NCI-H524 treated with DMSO at 0.1 percent for 48 hours (cell line): ENCODE measurements around the gene RDX.

ENCODE experiments used
- DNase-seq: peaks from one replicate; lab custom pipeline; 2025; lab: John Stamatoyannopoulos, UW

The RDX gene

DNA sequence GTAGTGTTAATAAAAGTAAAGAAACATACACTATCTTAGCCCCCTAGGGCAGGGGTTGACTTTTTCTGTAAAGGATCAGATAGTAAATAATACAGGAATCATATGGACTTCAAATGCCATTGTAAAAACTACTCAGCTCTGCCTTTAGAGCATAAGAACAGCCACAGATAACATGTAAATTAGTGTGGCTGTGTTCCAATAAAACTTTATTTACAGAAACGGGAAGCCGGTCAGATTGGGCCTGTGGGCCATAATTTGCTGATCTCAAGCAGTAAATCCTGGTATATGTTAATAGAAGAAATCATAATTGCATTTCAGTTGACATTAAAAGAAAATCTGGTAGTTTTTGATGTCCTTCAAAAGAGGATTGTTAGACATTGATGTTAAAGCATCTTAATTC lies 126.7 kb downstream of the RDX start:
- DNase-seq, result no peak

- no peak for DNase-seq
Observed at GRCh38 chr11:110168033-110168803, 128.2 kb downstream of the RDX start.

GRCh38 chr11:110165039-110165925 lies 131.1 kb downstream of the RDX start:
- DNase-seq, result no peak

GRCh38 chr11:110162216-110162615 lies 134.2 kb downstream of the RDX start:
- no peak for DNase-seq

DNA sequence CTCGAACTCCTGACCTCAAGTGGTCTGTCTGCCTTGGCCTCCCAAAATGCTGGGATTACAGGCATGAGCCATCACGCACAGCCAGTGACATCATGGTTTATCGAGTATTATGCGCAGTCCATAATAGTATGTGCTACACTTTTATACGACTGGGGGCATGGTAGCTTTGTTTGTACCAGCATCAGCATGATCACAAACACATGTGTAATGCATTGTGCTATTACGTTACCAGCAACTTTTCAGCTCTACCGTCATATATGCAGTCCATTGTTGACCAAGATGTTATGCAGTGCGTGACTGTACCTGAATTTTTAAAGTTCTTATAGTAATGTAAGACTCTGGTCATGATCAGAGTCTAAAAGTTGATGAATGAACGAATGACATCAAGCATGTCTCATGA lies 135.4 kb downstream of the RDX start:
- DNase-seq, result no peak

- DNase-seq, result no peak
Observed at GRCh38 chr11:110160437-110160836, 136.0 kb downstream of the RDX start.

DNA sequence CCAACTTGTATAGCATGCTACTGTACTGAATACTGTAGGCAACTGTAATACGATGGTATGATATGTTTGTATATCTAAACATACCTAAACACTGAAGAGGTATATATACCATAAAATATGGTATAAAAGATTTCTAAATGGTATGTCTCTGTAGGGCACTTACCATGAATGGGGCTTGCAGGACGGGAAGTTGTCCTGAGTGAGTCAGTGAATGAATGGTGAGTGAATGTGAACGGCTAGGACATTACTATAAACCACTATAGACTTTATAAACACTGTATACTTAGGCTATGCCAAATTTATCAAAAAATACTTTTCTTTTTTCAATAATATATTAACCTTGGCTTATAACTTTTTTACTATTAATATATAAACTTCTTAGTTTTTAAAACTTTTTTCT lies 136.4 kb downstream of the RDX start:
- no peak for DNase-seq

DNA sequence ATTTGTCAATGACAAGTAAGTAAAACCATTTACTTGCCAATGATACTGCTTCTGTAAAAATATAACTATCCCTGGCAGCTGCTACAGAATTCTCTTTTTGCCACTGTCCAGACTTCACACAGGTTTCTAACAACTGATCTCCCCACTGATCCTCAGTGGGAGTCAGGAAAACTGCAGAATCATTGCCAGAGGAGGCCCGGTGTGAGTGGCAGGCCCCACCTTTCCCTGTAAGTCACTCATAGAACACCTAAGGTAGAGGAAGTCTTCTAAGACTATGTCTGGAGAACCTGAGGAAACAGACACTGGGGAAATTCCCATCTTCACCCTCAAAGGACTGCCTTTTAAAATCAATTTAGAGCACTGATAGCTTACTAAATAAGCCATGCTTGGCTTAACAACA lies 136.9 kb downstream of the RDX start:
- no peak for DNase-seq

DNA sequence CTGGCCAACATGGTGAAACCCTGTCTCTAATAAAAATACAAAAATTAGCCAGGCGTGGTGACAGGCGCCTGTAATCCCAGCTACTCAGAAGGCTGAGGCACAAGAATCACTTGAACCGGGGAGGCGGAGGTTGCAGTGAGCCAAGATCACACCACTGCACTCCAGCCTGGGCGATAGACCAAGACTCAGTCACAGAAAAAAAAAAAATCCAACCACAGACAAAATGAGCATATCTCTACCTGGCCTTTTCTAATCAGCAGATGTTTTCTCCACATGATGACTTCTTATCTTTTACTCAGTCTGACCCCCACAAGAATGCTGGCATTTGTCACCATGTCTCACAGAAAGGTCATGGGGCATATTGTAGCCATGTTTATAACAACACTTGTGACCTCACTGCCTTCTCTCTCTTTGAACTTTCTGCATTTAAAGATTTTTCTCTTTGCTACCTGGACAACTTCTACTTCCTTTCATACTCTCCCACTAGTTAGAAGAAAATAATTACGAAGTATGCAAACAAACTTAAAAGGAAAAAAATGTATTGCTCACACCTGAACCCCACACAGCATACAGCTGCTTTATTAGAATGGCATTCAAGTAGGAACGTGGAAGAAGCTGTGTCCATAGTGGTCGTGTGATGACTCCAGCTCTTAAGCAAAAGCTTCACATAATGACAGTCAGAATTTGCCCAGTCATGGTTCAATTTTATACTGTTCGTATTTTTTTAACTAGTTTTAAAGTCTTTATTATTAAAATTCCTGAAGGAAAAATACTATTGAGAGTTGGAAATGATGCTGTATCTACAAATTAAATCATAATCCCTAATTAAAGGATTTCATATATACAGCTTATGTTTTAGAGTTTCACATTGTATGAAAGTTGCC lies 137.9 kb downstream of the RDX start:
- DNase-seq, result no peak

DNA sequence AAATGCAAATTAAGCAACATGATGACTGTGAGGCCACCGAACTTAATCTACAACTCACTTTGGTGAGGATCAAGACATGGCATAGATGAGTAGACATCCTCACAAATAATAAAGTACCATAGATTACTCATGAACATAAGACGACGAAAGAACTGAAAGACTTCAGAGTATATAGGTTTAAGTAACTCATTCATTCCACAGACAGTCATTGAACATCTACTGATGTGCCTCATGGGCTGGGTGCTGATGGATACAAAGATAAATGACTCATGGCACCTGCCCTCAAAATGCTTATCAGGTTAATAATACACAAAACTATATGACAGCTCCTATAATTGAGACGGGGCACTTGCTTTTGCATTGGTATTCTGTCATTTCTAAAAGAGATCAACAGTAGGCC lies 139.9 kb downstream of the RDX start:
- DNase-seq, result no peak

GRCh38 chr11:110153474-110153873 lies 142.9 kb downstream of the RDX start:
- DNase-seq, result no peak

- no peak for DNase-seq
Observed at GRCh38 chr11:110152199-110152598, 144.2 kb downstream of the RDX start.

DNA sequence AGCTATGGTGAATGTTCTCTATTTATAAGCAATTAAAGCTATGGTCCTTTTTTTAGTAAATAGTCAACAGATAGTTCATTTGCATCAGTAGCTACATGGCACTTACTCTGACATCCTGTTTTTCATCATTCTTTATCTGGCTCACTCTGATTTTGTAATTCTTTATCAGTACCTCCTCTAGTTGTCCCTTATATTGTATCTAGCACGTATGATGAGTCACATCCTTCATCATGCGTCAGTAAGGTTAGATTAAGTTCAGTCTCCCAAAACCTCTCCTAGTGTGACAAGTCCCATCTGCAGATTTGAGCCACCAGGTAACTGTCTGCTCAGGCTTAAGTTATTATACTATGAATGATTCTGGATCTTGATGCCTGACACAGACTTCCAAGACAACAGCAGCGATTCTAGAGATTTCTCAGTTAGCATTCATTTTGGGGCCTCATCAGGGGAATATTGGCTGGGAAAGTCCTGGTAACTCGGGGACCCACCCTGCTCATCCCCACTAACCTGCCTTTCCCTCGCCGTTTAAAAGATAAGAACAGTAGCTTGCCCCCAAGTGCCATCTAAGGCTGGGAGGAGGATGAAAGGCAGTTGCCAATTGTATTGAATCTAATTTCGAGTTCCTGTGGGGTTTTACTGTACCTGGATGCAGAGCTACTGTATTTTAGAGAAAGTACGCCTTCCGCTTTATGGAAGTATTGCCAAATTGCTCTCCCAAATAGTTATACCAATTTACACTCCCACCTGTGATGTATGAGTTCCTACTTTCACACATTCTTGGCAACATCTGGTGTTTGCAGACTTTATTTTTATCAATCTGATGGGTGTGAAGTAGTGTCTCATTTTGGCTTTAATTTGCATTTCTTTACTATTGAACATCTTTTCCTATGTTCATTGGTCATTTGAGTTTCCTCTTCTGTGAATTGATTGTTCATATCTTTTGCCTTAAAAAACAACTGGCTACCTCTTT lies 147.4 kb downstream of the RDX start:
- no peak for DNase-seq

DNA sequence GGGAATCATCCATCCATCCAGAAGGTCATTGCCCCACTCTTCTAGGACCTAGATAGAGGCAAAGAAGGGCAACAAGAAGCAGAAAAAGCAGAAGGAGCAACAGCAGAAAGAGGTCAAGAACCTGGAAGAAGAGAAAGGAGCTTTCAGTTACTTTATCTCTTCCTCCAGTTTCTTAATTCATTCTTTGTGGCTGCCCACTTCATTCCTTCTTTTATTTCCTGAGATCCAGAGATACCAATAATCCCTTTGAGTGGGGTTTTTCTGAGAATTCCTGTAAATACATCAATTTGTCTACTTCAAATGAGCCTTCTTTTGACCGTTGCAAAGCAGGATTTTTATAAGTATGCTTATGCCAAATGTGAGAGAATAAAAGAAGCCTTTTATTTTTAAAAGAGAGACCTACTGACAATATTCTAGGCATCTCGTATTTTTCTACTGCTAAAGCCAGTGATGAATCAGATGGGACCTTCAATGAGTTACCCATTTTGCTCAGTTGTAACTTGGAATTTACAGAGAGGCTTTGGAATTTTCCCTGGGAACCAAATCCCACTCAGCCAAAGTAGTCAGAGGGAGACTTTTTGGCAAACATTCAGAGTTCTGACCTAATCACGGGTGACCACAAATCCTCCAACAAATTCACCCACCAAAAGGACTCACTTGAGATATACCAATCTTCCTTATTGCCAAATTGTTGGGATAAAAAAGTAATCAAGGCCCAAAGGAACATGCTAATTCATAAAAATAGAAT lies 148.3 kb downstream of the RDX start:
- DNase-seq, result no peak

- no peak for DNase-seq
Observed at GRCh38 chr11:110141812-110142211, 154.6 kb downstream of the RDX start.

- DNase-seq, result peak; percentile 47
Observed at GRCh38 chr11:110134110-110134509, 162.3 kb downstream of the RDX start.

GRCh38 chr11:110133160-110133559 lies 163.3 kb downstream of the RDX start:
- DNase-seq, result no peak

GRCh38 chr11:110131386-110132123 lies 164.9 kb downstream of the RDX start:
- peak; percentile 91 for DNase-seq

DNA sequence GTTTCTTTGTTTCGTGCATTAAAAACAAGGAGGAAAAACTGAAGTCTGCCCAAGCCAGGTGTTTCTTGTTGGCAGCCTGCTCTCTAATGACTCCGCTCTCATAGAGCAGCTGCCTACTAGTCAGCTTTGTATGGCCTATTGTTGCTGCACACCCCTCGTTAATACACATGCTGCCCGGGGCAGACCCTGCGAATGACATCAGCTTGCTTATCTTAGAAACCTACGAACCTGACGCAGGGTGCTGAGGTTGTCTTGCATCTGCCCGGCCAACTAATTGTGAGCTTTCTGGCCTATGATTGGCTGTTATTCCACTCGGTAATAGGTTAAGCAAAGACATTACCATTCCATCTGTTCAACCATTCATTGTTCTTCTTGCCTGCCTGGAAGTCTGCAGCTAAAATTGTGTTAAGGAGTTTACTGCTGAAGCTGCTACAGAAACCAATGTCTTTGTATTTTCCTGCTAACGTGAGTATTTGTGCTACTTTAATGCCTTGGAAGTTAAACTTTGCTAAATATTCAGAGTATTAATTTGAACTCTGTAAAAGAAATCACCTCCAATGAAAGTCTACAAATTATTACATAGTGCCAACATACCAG lies 165.7 kb downstream of the RDX start:
- DNase-seq, result peak; percentile 97
